ENCODE data around the gene CCL5.
A peak's percentile ranks its signal among the peaks of the same experiment; 100 is the strongest.
"Not testable (repeated sequence)": the region's sequence is repeated elsewhere in the genome, so short reads cannot be mapped to it uniquely, and the experiment has no call there.

Gene CCL5

DNA sequence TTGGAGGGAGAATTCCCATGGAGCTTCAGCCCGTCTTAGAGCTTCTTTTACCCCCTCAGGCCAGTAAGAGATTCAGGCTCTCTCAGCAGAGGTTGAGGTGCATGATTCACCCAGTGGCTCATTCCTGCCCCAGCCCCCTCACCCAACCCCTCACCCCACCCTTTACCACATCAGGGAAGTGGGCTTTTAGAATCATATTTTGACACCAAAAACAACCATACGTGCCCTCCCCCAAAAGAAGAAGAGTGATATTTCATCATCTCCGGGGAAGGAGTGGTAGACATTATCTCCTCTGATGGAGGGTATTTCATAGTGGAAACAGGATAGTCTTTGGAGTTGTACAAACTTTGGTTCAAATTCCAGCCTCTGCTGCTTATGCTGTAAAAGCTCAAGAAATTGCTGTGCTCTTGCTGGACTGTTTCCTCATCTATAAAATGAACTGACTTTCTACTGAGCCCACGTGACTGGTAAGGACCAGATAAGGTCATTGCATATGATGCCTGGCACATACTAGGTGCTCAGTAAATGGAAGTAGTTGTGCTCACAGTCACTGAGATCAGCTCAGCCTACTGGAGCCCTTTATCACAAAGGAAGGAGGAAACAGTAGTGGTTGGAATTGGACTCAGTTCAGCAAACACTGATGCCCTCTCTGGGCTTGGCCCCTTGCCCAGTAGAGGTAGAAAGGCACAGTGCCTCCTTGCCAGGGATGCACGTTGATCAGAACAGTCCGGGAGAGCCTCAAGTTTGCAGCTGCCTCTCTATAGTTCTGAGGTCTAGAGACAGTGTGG, 18.3 kb upstream of the CCL5 start:
- DNase-seq (ENCODE audit: low read depth): no peak

DNA sequence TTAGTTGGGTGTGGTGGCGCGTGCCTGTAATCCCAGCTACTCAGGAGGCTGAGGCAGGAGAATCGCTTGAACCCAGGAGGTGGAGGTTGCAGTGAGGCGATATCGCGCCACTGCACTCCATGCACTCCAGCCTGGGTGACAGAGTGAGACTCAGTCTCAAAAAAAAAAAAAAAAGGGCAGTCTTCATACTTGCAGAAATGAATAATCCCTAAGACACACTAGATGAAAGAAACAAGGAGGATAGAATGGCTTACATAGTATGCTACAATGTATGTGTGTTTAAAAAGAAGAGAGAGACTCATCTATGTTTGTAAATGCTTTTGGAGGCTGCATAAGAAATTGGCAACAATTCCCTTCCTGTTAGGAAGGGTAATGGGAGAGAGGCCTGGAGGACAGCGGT, 17.6 kb upstream of the CCL5 start:
- DNase-seq (ENCODE audit: low read depth): not testable (repeated sequence)

DNA sequence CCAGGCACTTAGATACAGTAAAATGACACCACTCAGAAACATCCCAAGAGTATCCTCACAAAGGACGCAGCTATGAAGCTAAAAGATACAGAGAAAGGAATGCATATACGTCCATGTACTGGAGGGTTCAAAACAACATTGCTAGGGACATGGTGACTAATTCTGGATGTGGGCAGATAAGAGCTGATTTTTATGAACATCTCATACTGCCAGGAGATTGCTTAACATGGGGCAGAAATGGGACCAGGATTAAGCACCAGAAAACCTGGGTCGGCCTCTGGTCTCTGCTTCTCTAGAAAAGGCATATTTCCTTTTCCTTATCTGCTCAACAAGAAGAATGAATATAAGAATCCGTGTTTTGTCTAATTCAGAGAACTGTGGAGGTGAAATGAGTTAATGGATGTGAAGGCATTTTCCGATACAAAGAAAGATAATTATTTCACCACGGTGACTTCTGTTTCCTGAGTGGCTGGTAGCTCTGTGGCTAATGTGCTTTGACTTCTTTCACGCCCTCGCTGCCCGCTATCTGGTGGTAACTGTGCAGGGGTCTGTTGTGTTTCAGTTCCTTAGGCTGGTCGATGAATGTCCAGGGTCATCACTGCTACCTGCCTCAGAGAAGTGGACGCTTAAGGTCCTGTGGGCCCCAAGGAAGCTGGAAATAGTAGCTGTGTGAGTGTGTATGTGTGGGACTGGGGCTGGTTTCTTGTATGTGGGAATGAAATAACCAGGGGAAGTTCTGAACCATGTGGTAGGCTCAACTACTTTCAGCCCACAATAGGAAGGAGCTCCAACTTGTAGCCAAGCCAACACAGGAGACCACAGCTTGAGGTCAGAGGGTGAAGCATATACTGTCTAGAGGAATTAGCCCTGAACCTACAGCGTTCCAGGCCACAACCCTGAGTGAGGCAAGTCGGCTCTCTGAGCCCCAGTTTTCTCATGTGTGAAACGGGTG, 15.8 kb upstream of the CCL5 start:
- DNase-seq (ENCODE audit: low read depth): no peak

DNA sequence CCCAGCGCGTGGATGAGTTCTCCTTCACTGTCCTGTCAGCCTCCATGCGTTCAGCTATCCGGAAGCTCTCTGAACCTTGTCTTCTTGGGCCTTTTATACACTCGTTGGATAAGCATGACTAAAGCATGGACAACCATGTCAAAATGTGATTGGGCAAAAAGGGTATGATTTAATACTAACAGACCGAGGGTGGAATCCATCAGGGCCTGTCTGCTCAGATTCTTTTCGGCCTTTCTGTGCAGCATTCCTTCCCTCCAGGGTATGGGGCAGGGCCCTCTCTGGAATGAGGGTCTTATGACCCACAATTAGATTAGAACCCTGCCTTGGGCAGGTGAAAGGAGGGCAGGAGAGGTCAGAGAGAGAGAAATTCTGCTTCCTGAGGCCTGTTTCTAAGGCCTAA, 14.0 kb upstream of the CCL5 start:
- DNase-seq (ENCODE audit: low read depth): no peak

DNA sequence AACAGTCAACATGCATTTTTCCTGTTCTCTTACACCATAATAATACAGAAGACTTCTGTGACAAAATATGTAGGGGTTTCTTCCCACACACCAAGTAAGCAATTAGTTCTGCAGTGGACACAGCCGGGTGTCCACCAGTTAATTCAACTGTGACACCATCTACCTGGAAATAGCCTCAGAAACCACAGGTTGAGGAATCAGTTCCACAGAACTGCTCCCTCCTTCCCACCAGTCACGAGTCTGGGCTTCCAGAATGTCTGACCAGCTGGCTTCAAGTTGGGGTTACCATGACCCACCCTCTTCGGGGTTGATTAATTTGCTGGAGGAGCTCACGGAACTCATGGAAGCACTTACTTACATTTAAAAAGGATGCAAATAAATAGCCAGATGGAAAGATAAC, 13.6 kb upstream of the CCL5 start:
- DNase-seq (ENCODE audit: low read depth): no peak

DNA sequence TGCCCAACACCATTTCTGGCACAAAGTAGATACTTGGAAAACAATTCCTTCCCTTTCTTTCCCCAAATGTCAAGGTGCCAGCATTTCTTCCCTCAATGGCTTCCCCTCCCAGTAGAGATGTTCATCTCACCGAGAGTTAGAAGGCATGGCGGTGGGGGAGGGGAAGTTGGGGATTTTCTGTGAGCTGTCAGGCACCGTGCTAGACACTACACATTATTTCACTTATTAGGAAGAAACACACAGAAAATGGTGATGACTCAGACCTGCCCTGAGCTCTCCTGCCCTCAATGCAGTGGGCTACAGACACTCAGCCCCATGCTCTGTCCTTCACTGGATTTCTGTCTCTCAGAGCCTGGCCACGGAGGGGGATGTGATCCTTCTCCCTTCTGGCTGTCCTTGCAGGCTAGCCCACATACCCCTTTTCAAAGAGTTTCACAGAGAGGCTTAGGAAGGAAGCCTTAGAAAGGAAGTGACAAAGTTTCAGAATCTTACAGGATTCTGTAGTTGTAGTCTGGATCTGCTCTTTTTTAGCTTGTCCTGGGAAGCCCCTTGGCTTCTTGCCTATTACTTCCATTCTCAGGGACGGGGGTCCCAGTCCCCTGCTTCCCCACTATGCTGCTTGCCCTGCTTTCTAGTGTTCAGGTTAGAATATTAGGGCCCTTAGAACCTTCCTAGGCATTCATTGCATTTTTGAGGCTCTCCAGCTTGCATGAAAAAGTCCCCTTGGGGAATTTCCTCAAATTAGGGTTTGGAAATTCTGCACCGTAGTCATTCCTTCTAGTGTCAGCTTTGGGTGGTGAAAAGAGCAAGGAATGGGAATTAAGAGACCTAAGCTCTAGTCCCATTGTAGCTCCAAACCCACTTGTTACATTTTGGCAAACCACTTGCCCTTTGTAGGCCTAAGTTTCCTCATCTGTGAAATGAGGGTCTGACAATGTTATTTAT, 12.2 kb upstream of the CCL5 start:
- peak; percentile 14 for DNase-seq (ENCODE audit: low read depth)

DNA sequence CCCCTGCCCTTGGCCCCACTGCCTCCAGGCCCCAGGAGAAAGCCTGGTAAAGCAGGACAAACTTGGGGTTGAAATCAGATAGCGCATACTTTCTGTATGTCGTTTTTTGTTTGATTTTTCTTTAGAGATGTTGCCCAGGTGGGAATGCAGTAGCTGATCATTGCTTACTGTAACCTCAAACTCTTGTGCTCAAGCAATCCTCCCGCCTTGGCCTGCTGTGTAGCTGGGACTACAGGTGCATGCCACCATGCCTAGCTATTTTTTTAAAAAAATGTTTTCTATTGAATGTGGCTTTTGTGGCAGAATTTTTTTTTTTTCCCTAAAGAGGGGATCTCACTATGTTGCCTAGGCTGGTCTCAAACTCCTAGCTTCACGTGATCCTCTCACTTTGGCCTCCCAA, 11.1 kb upstream of the CCL5 start:
- DNase-seq (ENCODE audit: low read depth): no peak

DNA sequence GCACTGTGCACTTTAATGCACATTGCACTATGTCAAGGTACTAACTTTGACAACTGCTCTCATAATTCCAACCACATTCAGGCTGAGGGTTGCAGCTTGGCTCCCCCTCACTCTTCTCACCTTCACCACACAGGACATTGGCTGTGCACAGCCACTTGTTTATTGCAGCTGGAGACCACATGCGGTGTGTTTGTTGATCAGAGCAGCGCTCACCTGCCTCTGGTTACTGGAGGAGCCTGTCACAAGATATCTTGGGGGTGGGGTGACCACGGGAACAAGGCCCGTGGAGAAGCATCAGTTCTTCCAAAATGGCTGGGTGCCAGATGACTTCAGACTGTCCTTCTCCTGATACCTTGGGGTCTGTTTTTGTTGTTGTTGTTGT, 10.6 kb upstream of the CCL5 start:
- no peak for DNase-seq (ENCODE audit: low read depth)

DNA sequence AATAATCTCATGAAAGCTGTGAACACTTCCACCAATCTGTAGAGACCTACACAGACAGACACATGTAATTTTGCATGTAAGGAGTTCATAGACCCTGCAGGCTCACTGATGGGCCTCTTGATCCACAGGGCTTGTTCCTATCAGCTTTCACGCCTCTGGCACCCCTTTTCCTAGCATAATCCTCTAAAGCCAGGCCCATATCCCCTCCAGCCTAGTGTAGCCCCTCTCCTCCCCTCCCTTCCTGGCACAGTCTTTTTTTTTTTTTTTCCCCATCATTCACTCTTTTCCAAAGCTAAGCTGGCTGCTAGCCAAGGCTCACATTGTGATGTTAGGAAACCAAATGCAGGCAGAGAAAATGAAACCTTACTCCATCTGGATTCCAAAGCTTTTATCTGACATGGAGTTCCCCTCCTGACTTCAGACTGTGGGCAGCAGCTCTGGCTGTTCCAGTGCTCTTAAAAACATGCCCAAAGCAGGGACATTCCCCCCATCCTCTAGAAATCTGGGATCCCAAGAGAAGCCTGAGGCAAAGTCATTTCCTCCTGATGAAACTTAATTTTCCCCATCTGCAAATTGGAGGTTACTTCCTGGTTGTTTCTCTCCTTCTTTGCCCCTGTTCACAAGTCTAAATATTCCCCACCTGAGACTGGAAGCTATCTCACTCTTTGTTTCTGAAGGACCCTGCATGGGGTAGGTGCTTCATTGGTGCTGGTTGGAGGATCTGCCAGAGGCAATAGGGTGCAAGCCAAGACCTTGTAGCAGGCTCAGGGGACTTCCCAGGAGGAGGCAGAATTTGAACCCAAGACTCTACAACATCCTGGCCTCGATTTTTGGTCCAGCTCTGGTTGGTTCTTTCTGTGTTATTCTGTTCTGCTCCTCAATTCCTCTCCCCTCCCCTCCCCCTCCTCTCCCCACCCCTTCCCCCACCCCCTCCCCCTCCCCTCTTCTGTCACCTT, 9.9 kb upstream of the CCL5 start:
- no peak for DNase-seq (ENCODE audit: low read depth)

DNA sequence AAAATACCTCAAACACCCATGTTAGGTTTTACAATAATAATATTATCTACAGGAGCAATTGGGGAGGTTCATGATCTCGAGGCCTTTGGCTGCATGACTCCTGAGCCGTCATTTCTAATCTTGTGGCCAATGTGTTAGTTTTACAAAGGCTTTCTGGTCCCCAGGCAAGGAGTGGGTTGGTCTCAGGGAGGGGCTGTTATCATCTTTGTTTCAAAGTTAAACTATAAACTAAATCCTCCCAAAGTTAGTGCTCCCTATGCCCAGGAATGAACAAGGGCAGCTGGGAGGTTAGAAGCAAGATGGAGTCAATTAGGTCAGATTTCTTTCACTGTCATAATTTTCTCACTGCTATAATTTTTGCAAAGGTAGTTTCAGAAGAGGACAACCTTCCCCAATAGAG, 9.1 kb upstream of the CCL5 start:
- DNase-seq (ENCODE audit: low read depth): no peak

DNA sequence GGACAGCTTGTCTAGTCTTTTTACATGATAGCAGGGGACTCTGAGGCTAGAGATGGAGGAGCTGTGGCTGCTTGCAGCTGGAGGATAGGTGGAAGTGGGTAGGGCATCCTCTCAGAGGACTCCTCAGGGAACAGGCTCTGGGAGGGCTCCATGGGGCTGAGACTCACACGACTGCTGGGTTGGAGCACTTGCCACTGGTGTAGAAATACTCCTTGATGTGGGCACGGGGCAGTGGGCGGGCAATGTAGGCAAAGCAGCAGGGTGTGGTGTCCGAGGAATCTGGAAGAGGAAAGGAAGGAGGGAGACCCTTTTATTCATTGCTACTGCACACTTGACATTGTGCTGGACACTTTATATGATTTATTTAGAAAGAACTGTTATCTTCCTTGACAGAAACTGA, 1.8 kb downstream of the CCL5 start:
- DNase-seq (ENCODE audit: low read depth): no peak

DNA sequence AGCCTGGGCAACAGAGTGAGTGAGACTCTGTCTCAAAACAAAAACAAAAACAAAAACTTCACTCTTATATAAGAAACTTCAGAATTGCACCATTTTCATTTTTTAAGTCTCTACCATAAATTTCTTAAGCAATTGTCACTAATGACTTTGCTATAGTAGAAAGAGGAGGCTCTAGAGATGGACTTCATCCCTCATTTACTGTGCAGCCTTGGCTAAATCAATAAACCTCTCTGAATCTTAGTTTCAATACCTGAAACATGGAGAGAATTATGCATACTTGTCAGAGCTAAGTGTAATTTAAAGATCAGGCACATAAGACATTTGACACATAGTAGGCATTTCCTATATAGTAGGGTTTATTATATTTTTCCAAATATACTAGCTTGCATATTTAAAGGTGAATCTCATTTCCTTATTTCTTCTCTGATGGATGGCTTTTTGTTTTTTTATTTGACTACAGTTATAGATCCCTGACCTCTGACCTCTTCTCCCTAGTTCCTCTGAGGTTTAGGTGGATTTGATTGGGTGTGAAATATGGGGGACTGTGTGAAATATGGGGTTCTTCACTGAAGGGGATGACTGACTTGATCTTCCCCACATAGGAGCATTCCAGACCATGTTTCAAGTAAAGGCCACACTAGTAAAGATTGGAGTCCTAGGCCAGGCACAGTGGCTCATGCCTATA, 2.7 kb downstream of the CCL5 start:
- DNase-seq (ENCODE audit: low read depth): no peak

DNA sequence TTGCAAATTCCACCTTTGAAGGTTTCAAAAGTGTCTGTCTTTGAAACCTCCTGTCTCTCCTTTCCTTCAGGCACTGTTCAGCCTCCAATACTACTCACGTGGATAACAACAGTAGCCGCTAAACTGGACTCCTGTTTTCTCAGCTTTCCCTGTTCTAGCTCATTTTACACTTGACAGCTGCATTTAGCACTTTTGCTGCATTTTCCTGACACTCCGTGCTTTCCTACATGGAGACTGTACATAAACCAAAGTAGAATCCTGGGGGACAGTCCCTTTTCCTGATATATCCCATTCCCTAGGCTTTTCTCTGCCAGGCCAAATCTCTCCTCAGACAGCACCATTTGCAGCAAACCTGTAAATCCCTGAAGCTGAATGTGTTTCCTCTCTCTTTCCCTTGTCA, 3.6 kb downstream of the CCL5 start:
- DNase-seq (ENCODE audit: low read depth): no peak

DNA sequence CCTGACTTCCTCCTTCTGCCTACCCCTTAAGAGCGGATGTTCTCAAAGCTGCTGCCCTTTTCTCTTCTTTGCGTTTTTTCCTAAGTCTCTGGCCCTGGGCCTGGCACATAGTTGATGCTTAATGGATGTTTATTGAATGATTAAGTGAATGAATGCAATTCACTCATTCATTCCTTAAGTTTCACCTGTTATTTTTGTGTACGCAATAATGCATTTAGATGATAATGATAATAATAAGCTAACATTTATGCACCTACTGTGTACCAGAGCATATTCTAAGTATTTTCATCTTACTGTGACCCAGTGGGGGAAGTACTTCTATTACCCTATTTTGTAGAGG, 4.4 kb downstream of the CCL5 start:
- no peak for DNase-seq (ENCODE audit: low read depth)

DNA sequence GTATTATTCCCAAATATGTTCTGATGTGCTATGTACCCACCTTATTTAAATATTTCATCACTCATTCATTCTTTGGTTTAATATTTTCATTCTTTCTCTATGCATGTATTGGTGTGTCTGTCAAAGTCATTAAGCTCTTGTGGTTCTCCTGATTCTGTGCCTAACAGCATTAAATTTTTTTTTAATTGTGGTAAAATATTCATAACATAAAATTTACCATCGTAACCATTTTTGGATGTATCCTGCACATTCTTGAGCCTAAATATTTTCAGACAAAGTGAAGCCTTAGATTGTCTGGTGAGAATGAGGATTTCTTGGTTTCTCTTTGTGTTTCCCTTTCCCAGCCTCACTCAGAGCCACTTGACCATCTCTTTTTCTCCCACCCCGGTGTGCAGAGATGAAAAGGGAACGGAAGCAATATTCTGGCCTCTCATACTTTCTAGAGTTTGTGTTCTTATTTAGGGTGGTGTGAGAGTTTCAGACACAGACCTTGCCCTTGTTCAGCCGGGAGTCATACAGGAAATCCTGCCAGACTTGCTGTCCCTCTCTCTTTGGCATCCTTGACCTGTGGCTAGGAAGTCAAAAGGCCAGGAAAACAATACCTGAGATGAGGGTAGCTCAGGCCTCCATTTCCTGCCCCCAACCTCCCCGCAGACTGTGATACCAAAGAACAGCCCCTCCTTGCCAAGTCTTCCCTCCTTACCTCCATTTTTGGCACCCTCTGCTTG, 4.9 kb downstream of the CCL5 start:
- no peak for DNase-seq (ENCODE audit: low read depth)

DNA sequence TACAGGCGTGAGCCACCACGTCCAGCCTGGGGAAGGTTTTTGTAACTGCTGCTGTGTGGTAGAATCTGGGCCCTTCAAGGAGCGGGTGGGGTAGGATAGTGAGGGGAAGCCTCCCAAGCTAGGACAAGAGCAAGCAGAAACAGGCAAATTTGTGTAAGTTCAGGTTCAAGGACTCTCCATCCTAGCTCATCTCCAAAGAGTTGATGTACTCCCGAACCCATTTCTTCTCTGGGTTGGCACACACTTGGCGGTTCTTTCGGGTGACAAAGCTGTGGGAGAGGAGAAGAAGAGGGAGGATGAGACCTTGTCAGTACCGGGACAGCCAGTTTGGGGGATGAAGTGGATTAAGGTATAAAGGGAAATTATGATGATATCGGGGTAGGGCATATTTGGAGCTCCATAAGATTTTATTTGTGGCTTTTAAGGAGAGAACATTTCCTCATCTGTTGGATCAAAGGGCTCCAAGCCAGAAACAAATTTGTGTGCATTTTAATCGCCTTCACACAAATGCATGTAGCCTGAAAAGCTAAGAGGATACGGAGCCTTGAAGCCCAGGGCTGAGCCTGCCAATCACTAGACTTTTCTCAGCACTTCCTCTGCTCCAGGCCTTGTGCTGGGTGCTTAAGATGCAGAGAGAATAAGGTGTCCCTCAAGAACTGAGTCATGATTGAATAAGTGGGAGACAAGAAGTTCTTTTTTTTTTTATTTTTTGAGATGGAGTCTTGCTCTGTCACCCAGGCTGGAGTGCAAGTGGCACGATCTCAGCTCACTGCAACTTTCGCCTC, 7.8 kb downstream of the CCL5 start:
- DNase-seq (ENCODE audit: low read depth): no peak

DNA sequence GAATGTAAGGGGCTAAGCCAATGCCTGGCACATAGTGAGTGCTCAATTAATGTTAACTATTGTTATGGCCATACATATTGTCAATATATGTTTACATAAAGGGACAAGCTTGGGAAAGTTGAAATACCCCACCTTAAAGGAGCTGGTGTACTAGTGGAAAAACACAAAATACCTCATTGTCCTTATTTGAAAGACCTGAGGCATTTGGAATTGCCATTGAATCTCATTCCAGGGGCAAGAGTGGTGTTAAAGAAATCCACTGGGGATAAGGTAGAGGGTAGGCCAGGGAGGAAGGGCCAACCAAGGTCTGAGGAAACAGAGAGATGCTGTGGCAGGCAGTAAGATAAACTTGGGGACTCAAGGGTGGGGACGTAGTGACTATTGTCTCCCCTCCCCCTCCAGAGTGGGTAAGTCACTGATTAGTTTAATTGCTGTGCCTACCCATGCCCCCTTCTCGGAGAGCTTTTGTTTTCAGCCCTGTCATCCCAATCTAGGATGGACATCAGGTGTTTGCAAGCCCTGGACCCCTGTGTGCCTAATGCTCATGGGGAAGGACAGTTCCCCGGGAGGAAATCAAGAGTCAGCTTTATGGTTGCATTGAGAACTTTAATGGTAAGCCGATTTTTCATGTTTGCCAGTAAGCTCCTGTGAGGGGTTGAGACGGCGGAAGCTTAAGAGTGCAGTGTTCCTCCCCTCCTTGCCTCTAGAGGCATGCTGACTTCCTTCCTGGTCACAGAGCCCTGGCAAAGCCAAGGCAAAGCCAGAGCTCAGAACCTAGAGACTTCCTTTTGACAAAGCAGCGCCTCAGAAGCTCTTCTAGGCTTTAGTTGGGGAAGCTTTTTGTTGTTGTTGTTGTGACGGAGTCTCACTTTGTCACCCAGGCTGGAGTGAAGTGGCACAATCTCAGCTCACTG, 9.0 kb downstream of the CCL5 start:
- DNase-seq (ENCODE audit: low read depth): no peak

DNA sequence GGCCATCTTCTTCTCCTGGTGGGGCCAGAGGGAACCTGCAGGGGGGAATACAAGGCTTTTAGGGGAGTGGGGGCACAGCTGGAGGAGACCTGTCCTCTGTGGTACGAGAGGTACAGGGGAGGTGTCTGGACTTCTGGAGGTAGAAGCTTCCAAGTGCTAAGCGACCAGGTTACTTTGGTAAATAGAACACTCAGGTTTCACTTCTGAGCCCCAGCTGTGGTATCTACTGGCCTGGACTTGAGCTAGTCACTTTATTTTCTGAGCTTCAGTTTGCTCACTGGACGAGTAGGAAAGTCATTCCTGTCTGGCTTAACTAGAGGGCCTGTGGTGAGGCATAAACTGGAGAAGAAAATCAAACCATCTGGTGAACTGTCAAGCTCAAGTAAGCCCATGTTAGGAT, 11.4 kb downstream of the CCL5 start, which contains the start of gene HEATR9:
TSS of gene HEATR9 (minus strand) at position 155 of the 400 bp plus-strand sequence. CDS start at position 6, 149 bp downstream.
- DNase-seq (ENCODE audit: low read depth): no peak
